GM21619 (cell line): ENCODE results near the gene CNMD.
"Not testable (repeated sequence)": the region's sequence is repeated elsewhere in the genome, so short reads cannot be mapped to it uniquely, and the experiment has no call there.

Experiments used
- ATAC-seq: cut with Tn5 transposase; IDR thresholded peaks from one replicate; pipeline ENCODE4 v1.9.1; 2021; ENCODE audit not compliant: unreplicated experiment

Gene CNMD

GRCh38 chr13:52695856-52696255 is 43.8 kb downstream of the CNMD start:
- ATAC-seq, result peak; percentile 60

- ATAC-seq, result no peak
Measured at GRCh38 chr13:52686376-52686775, 53.2 kb downstream of the CNMD start.

GRCh38 chr13:52685806-52686205 is 53.8 kb downstream of the CNMD start:
- not testable (repeated sequence) for ATAC-seq

- ATAC-seq, result no peak
Measured at GRCh38 chr13:52677823-52678222, 61.8 kb downstream of the CNMD start.

- no peak for ATAC-seq
Measured at GRCh38 chr13:52673465-52673864, 66.2 kb downstream of the CNMD start.

GRCh38 chr13:52670726-52671125 is 68.9 kb downstream of the CNMD start:
- ATAC-seq, result no peak

- ATAC-seq, result no peak
Measured at GRCh38 chr13:52669677-52670076, 69.9 kb downstream of the CNMD start.

- no peak for ATAC-seq
Measured at GRCh38 chr13:52665325-52665724, 74.3 kb downstream of the CNMD start.

- ATAC-seq, result no peak
Measured at GRCh38 chr13:52664272-52664671, 75.3 kb downstream of the CNMD start.

- ATAC-seq, result no peak
Measured at GRCh38 chr13:52659340-52659739, 80.3 kb downstream of the CNMD start.
